Renal pelvis (tissue), 4 donors: Measurements from ENCODE around the gene TFAP2A. TPM values are rescaled to one million over a fixed set of nuclear protein-coding genes. Genes with fewer than 3 reads are reported as not detected.

Source experiments
- DNase-seq: peaks from one replicate; pipeline ENCODE4 v3.0.0-alpha.2; 2013
- polyA plus RNA-seq, 3 donors: library from polyadenylated mRNA; unstranded; fragments of 120-200 nt; gene quantifications; one replicate each; pipeline ENCODE4 v1.2.1, GENCODE V29; 2013; ENCODE audit not compliant: insufficient read length in 3 of 3

TFAP2A gene
- polyA plus RNA-seq, 3 donors: 32.1 to 46.8 (median 39.8) TPM

GRCh38 chr6:10431423-10432164 lies 16.7 kb upstream of the TFAP2A start:
- no peak for DNase-seq

- no peak for DNase-seq
Observed at GRCh38 chr6:10429638-10430427, 15.0 kb upstream of the TFAP2A start.

- DNase-seq: no peak
Observed at GRCh38 chr6:10426781-10427279, 12.0 kb upstream of the TFAP2A start.

- DNase-seq: no peak
Observed at GRCh38 chr6:10425975-10426780, 11.3 kb upstream of the TFAP2A start.

- no peak for DNase-seq
Observed at GRCh38 chr6:10425176-10425974, 10.5 kb upstream of the TFAP2A start.

- no peak for DNase-seq
Observed at GRCh38 chr6:10424040-10424439, 9.2 kb upstream of the TFAP2A start.

GRCh38 chr6:10422737-10423034 lies 7.8 kb upstream of the TFAP2A start:
- no peak for DNase-seq

- DNase-seq: no peak
Observed at GRCh38 chr6:10421921-10422736, 7.3 kb upstream of the TFAP2A start.

GRCh38 chr6:10421158-10421920 lies 6.5 kb upstream of the TFAP2A start:
- no peak for DNase-seq

- no peak for DNase-seq
Observed at GRCh38 chr6:10420546-10421157, 5.8 kb upstream of the TFAP2A start.

- no peak for DNase-seq
Observed at GRCh38 chr6:10419749-10420545, 5.1 kb upstream of the TFAP2A start.

- DNase-seq: no peak
Observed at GRCh38 chr6:10418862-10419748, 4.2 kb upstream of the TFAP2A start.

- DNase-seq: no peak
Observed at GRCh38 chr6:10418361-10418861, 3.5 kb upstream of the TFAP2A start.

- no peak for DNase-seq
Observed at GRCh38 chr6:10417681-10418104, 2.8 kb upstream of the TFAP2A start.

- DNase-seq: no peak
Observed at GRCh38 chr6:10416863-10417641, 2.2 kb upstream of the TFAP2A start.

GRCh38 chr6:10416516-10416862 lies 1.6 kb upstream of the TFAP2A start:
- no peak for DNase-seq
